ENCODE results near the gene ADGRV1.
"Not testable (repeated sequence)": the region's sequence is repeated elsewhere in the genome, so short reads cannot be mapped to it uniquely, and the experiment has no call there.

ADGRV1 gene

GRCh38 chr5:90675222-90675621 is 116.6 kb downstream of the ADGRV1 start:
- FAIRE-seq: no peak
- DNase-seq (ENCODE audit: insufficient read length, low spot score): no peak
- no peak for TF ChIP-seq CTCF (IDR thresholded peaks at IDR 0.05; ENCODE audit: insufficient read depth, missing control alignments)

- no peak for DNase-seq (ENCODE audit: insufficient read length, low spot score)
- no peak for FAIRE-seq
- no peak for TF ChIP-seq CTCF (IDR thresholded peaks at IDR 0.05; ENCODE audit: insufficient read depth, missing control alignments)
These were observed 122.4 kb downstream of the ADGRV1 start for GRCh38 chr5:90680921-90681563.

GRCh38 chr5:90682278-90682677 is 123.7 kb downstream of the ADGRV1 start:
- no peak for FAIRE-seq
- DNase-seq (ENCODE audit: insufficient read length, low spot score): no peak
- no peak for TF ChIP-seq CTCF (IDR thresholded peaks at IDR 0.05; ENCODE audit: insufficient read depth, missing control alignments)

GRCh38 chr5:90685425-90686022 is 126.9 kb downstream of the ADGRV1 start:
- TF ChIP-seq CTCF (IDR thresholded peaks at IDR 0.05; ENCODE audit: insufficient read depth, missing control alignments): no peak
- FAIRE-seq (no peak), DNase-seq (ENCODE audit: insufficient read length, low spot score) (no peak)

- not testable (repeated sequence) for FAIRE-seq
These were observed 127.8 kb downstream of the ADGRV1 start for GRCh38 chr5:90686363-90686762.

GRCh38 chr5:90687458-90687857 is 128.9 kb downstream of the ADGRV1 start:
- not testable (repeated sequence) for FAIRE-seq; DNase-seq (ENCODE audit: insufficient read length, low spot score)

More at GRCh38 chr5:90686363-90686762, 127.8 kb downstream of the ADGRV1 start:
- DNase-seq (ENCODE audit: insufficient read length, low spot score): not testable (repeated sequence)

- FAIRE-seq (no peak), DNase-seq (ENCODE audit: insufficient read length, low spot score) (no peak)
- TF ChIP-seq CTCF (IDR thresholded peaks at IDR 0.05; ENCODE audit: insufficient read depth, missing control alignments): no peak
These were observed 130.5 kb downstream of the ADGRV1 start for GRCh38 chr5:90689064-90689463.

- TF ChIP-seq CTCF (IDR thresholded peaks at IDR 0.05; ENCODE audit: insufficient read depth, missing control alignments): no peak
- FAIRE-seq: no peak
- DNase-seq (ENCODE audit: insufficient read length, low spot score): no peak
These were observed 131.7 kb downstream of the ADGRV1 start for GRCh38 chr5:90690307-90690706.
